SIG-M5 (cell line): ENCODE results near the gene EEPD1.
A peak's percentile ranks its signal among the peaks of the same experiment; 100 is the strongest.

Experiments used
- DNase-seq: peaks from one replicate; lab custom pipeline; 2025; lab: John Stamatoyannopoulos, UW

The EEPD1 gene

GRCh38 chr7:36279200-36279925 is 126.3 kb downstream of the EEPD1 start:
- no peak for DNase-seq

- DNase-seq: no peak
Measured at GRCh38 chr7:36279926-36280315, 126.9 kb downstream of the EEPD1 start.

GRCh38 chr7:36280840-36281812 is 128.1 kb downstream of the EEPD1 start:
- no peak for DNase-seq

GRCh38 chr7:36281945-36282717 is 129.1 kb downstream of the EEPD1 start:
- no peak for DNase-seq

GRCh38 chr7:36283181-36283580 is 130.1 kb downstream of the EEPD1 start:
- DNase-seq: no peak

GRCh38 chr7:36283711-36284130 is 130.7 kb downstream of the EEPD1 start:
- peak; percentile 96 for DNase-seq

GRCh38 chr7:36284456-36285090 is 131.5 kb downstream of the EEPD1 start:
- no peak for DNase-seq

GRCh38 chr7:36285276-36285675 is 132.2 kb downstream of the EEPD1 start:
- DNase-seq: no peak

GRCh38 chr7:36286226-36286625 is 133.2 kb downstream of the EEPD1 start:
- no peak for DNase-seq

GRCh38 chr7:36286688-36287087 is 133.6 kb downstream of the EEPD1 start:
- DNase-seq: no peak

- no peak for DNase-seq
Measured at GRCh38 chr7:36287371-36288241, 134.6 kb downstream of the EEPD1 start.

- no peak for DNase-seq
Measured at GRCh38 chr7:36288501-36288900, 135.4 kb downstream of the EEPD1 start.

GRCh38 chr7:36289833-36290661 is 137.0 kb downstream of the EEPD1 start:
- DNase-seq: no peak

- no peak for DNase-seq
Measured at GRCh38 chr7:36291387-36292316, 138.6 kb downstream of the EEPD1 start.

- no peak for DNase-seq
Measured at GRCh38 chr7:36295090-36295489, 142.0 kb downstream of the EEPD1 start.

GRCh38 chr7:36296284-36296683 is 143.2 kb downstream of the EEPD1 start:
- DNase-seq: no peak

- DNase-seq: no peak
Measured at GRCh38 chr7:36297364-36298009, 144.4 kb downstream of the EEPD1 start.

- no peak for DNase-seq
Measured at GRCh38 chr7:36298106-36298505, 145.1 kb downstream of the EEPD1 start.
